HepG2 (cell line): Measurements from ENCODE around the gene MGAT1. TPM values are rescaled to one million over a fixed set of nuclear protein-coding genes. Genes with fewer than 3 reads are reported as not detected.

Experiments
- HES4 ChIP-seq: sonication (generic); formaldehyde crosslinking; IDR thresholded peaks from 2 replicates; pipeline ENCODE4 v1.9.0; 2021; ENCODE audit warnings: mild to moderate bottlenecking, missing genetic modification reagents, borderline replicate concordance
- ISL2 ChIP-seq: sonication (generic); formaldehyde crosslinking; IDR thresholded peaks from 2 replicates; pipeline ENCODE4 v1.5.0; 2020; ENCODE audit warnings: missing genetic modification reagents
- LRRFIP1 ChIP-seq: sonication (generic); formaldehyde crosslinking; conservative IDR thresholded peaks from 2 replicates; pipeline ENCODE4 v1.4.0; 2020; ENCODE audit warnings: missing genetic modification reagents
- MXI1 ChIP-seq: IDR thresholded peaks from 3 replicates; pipeline ENCODE4 v1.6.1; 2012; ENCODE audit warnings: low read depth, low read length, inconsistent platforms, borderline replicate concordance
- RAD21 ChIP-seq: fragments of 450-650 bp; formaldehyde crosslinking; IDR thresholded peaks from 2 replicates; pipeline ENCODE4 v1.5.0; 2020; ENCODE audit warnings: mild to moderate bottlenecking
- RARA ChIP-seq: IDR thresholded peaks from 2 replicates; pipeline ENCODE4 v1.6.1; 2016; ENCODE audit warnings: missing genetic modification reagents, missing compliant biosample characterization
- SAFB2 ChIP-seq: sonication (generic); formaldehyde crosslinking; IDR thresholded peaks from 2 replicates; pipeline ENCODE4 v1.5.1; 2020; ENCODE audit warnings: missing genetic modification reagents, low read depth, mild to moderate bottlenecking, borderline replicate concordance
- ZFYVE20 ChIP-seq: sonication (generic); formaldehyde crosslinking; IDR thresholded peaks from 2 replicates; pipeline ENCODE4 v1.8.0; 2023; ENCODE audit warnings: low read depth, mild to moderate bottlenecking, moderate library complexity, missing genetic modification reagents, borderline replicate concordance
- ZNF292 ChIP-seq: sonication (generic); formaldehyde crosslinking; IDR thresholded peaks from 2 replicates; pipeline ENCODE4 v1.8.1; 2022; ENCODE audit warnings: mild to moderate bottlenecking, low read depth, missing genetic modification reagents, borderline replicate concordance
- ZNF607 ChIP-seq: sonication (generic); formaldehyde crosslinking; IDR thresholded peaks from 2 replicates; pipeline ENCODE4 v1.5.1; 2020; ENCODE audit warnings: missing genetic modification reagents, mild to moderate bottlenecking, borderline replicate concordance
- ZNF629 ChIP-seq: sonication (generic); formaldehyde crosslinking; conservative IDR thresholded peaks from 2 replicates; pipeline ENCODE4 v1.5.0; 2020; ENCODE audit warnings: missing genetic modification reagents
- ZNF687 ChIP-seq: sonication (generic); formaldehyde crosslinking; IDR thresholded peaks from 2 replicates; pipeline ENCODE4 v1.5.1; 2020; ENCODE audit warnings: mild to moderate bottlenecking, missing genetic modification reagents, moderate library complexity
- polyA plus RNA-seq, 8 experiments: library from polyadenylated mRNA; depleted of rRNA in 3 of 8; stranded (reverse) in 7 of 8; unstranded in 1 of 8; fragments of >200 nt; fragmentation: Illumina TruSeq in 4 of 8; extraction: Trizol in 4 of 8; gene quantifications; 2 replicates each; pipeline versions ENCODE4 v1.2.1 to v1.2.3, GENCODE V29; 2011 to 2016; ENCODE audit warnings: low read depth in 4 of 8, missing spikeins in 1 of 8, mixed read lengths in 1 of 8; ENCODE audit not compliant: insufficient read depth in 1 of 8
- total RNA-seq, 5 experiments: library from RNA; depleted of rRNA; stranded (reverse); fragments of >200 nt; fragmentation: Illumina TruSeq; extraction: Trizol; gene quantifications; 2 replicates each; pipeline ENCODE4 v1.2.3, GENCODE V29; 2016; ENCODE audit warnings: low read depth in 1 of 5
- TF ChIP-seq, protein P1 (sequence below): IDR thresholded peaks from 2 replicates; pipeline ENCODE4 v1.6.1; 2016; ENCODE audit warnings: low read depth, control low read depth
- TF ChIP-seq, protein P2 (sequence below): sonication (generic); formaldehyde crosslinking; IDR thresholded peaks from 2 replicates; pipeline ENCODE4 v1.9.0; 2022; ENCODE audit warnings: low read depth, missing genetic modification reagents
- TF ChIP-seq, protein P3 (sequence below): IDR thresholded peaks from 2 replicates; pipeline ENCODE4 v1.6.1; 2012; ENCODE audit warnings: low read depth, low read length, improper control_type of control experiment

The MGAT1 gene
- total and polyA plus RNA-seq, 2 of the 13 experiments (the other 11 are each of a cell fraction or from before 2014, with no cell fraction given), result 50.1 to 55.3 TPM

GRCh38 chr5:180808461-180809000 lies 5.9 kb upstream of the MGAT1 start (continued):
- TF ChIP-seq, protein P1, sequence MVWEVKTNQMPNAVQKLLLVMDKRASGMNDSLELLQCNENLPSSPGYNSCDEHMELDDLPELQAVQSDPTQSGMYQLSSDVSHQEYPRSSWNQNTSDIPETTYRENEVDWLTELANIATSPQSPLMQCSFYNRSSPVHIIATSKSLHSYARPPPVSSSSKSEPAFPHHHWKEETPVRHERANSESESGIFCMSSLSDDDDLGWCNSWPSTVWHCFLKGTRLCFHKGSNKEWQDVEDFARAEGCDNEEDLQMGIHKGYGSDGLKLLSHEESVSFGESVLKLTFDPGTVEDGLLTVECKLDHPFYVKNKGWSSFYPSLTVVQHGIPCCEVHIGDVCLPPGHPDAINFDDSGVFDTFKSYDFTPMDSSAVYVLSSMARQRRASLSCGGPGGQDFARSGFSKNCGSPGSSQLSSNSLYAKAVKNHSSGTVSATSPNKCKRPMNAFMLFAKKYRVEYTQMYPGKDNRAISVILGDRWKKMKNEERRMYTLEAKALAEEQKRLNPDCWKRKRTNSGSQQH (CRISPR knock-in tag), result peak; percentile 81; the same call in 1 of the 2 replicates
- TF ChIP-seq, protein P2, sequence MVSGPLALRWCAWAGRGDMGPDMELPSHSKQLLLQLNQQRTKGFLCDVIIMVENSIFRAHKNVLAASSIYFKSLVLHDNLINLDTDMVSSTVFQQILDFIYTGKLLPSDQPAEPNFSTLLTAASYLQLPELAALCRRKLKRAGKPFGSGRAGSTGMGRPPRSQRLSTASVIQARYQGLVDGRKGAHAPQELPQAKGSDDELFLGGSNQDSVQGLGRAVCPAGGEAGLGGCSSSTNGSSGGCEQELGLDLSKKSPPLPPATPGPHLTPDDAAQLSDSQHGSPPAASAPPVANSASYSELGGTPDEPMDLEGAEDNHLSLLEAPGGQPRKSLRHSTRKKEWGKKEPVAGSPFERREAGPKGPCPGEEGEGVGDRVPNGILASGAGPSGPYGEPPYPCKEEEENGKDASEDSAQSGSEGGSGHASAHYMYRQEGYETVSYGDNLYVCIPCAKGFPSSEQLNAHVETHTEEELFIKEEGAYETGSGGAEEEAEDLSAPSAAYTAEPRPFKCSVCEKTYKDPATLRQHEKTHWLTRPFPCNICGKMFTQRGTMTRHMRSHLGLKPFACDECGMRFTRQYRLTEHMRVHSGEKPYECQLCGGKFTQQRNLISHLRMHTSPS (CRISPR knock-in tag), result no peak
- TF ChIP-seq ZNF687 (CRISPR knock-in tag), result peak; percentile 33
- TF ChIP-seq ZNF629 (CRISPR knock-in tag), result no peak
- TF ChIP-seq LRRFIP1 (CRISPR knock-in tag), result no peak
- 0 out of 2 replicates have a peak, but pooled peaks have one; percentile 22 for TF ChIP-seq RARA (CRISPR knock-in tag)
- TF ChIP-seq, protein P3, sequence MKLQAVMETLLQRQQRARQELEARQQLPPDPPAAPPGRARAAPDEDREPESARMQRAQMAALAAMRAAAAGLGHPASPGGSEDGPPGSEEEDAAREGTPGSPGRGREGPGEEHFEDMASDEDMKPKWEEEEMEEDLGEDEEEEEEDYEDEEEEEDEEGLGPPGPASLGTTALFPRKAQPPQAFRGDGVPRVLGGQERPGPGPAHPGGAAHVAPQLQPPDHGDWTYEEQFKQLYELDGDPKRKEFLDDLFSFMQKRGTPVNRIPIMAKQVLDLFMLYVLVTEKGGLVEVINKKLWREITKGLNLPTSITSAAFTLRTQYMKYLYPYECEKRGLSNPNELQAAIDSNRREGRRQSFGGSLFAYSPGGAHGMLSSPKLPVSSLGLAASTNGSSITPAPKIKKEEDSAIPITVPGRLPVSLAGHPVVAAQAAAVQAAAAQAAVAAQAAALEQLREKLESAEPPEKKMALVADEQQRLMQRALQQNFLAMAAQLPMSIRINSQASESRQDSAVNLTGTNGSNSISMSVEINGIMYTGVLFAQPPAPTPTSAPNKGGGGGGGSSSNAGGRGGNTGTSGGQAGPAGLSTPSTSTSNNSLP, result no peak
- no peak for TF ChIP-seq HES4 (CRISPR knock-in tag)
- peak; percentile 28; the same call in 1 of the 2 replicates for TF ChIP-seq SAFB2 (CRISPR knock-in tag)
- TF ChIP-seq MXI1, result peak; percentile 41; the same call in 1 of the 3 replicates
- TF ChIP-seq ZNF292, result no peak
- no peak for TF ChIP-seq ZFYVE20 (CRISPR knock-in tag)
- TF ChIP-seq ISL2 (CRISPR knock-in tag), result no peak
- TF ChIP-seq ZNF607 (CRISPR knock-in tag), result no peak
- 0 out of 2 replicates have a peak, but pooled peaks have one; percentile 18 for TF ChIP-seq RAD21 (CRISPR knock-in tag)
